HG02763 (cell line): Measurements from ENCODE around the gene PPARA.

ENCODE experiments used
- ATAC-seq: cut with Tn5 transposase; IDR thresholded peaks from one replicate; pipeline ENCODE4 v1.9.1; 2021; ENCODE audit warnings: mild to moderate bottlenecking, moderate library complexity; ENCODE audit not compliant: unreplicated experiment

The PPARA gene

DNA sequence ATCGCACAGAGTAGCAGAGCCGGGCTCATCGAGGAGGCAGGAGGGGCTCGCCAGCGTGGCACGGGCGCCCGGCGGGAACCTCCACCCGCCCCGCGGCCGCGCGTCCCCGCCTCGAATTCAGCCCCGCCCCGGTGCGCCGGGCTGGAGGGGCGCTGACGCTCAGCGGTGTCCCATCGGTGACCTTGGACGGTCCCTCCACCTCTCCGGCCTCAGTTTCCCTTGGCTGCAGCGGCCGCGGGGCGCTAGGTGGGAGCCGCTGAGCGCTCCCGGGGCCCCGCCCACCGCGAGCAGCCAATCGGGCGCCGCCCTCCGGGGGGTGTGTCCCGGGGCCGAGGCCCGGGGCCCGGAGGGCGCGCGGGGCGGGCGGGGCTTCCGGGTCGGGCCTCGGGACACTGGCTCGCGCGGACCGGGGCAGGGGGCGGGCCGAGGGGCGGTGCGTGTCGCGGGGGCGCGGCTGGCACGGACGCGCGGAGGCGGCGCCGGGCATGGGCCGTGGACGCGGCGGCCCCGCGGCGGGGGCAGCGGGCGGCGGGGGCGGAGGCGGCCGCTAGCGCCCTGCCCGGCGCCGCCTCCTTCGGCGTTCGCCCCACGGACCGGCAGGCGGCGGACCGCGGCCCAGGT is at the start of gene PPARA:
Gene PPARA (plus strand): TSS at position 493 of the 621 bp plus-strand sequence. CDS start 47,858 bp downstream, outside the sequence.
- ATAC-seq = peak; percentile 82

- no peak for ATAC-seq
Measured at GRCh38 chr22:46102159-46102558, 48.2 kb upstream of the PPARA start.

GRCh38 chr22:46102752-46103151 is 47.6 kb upstream of the PPARA start:
- no peak for ATAC-seq

DNA sequence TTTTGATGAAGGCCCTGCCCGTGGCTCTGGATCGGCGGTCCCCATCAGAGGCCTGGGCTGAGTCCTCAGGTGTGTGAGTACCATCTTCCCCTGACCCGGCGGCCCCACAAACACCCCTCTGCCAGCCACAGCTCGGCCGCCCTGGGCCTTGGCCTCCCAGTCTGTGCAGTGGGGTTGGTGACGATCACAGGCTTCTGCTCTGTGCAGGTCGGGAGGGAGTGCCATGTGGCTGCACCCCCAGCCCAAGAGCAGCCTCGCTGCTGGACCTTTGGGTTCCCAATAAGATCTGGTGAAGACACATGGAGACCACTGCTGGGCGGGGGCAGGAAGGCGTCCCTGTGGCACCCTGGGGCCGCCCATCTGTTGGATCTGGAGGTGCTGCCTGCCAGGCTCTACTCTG is 47.1 kb upstream of the PPARA start:
- no peak for ATAC-seq

- ATAC-seq = no peak
Measured at GRCh38 chr22:46103664-46104063, 46.7 kb upstream of the PPARA start.

DNA sequence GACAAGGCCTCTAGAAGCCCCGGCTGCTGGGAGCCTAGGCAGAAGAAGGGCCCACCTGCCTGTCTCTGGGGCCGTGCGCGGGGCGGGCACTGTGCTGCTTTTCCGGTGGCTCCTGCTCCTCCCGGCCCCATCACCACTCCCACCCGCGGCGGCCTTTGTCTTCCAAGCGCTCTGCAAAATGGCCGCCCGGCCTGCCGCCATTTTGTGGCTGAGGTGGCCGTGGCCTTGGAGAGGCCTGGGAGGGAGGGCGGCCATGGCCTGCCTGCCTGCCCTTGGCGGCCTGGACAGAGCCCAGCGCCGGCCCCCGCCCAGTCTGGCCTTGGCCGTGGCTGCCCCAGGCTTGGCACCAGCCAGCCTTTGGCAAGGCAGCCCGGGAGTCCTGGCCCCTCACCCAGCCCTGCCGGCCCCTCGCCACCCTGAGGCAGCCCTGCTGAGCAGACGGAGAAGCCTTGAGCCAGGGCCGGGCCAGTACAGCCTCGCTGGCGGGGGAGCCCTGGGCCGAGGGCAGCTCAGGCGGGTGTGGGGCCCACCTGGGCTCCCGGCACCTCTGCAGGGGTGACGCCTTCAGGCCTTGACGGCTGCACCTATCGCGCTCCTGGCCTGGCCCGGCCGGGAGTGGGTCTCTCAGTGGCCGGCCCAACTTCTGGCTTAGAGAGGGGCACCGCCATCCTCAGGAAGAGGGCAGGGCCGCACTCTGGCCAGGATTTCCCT is 46.0 kb upstream of the PPARA start:
- no peak for ATAC-seq

DNA sequence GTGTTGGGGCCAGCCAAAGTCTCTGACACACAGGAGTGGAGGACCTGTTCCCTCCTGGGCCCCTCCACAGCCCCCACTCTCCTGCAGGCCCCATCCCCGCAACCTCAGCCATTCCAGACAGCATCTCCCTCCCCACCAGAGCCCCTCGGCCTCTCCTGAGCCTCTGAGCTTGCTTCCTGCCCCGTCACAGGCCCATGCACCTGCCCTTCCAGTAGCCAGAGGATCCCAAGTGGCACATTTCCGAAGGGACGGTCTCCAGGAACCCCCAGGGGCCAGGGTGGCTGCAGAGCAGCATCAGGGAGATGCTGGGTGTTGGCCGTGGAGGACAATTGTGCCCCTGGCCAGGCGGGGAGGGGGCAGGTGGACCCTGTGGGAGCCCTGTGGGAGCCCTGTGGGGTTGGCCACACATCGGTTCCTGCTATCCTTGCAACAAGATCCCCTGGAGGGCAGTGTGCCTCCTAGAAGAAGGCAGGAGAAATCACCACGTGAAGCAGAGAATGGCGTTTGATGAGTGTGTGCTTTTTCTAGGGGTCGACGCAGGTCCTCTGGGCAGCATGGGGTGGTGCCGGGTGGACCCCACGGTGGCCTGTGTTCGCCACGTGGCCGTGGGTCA is 45.3 kb upstream of the PPARA start:
- ATAC-seq = no peak

DNA sequence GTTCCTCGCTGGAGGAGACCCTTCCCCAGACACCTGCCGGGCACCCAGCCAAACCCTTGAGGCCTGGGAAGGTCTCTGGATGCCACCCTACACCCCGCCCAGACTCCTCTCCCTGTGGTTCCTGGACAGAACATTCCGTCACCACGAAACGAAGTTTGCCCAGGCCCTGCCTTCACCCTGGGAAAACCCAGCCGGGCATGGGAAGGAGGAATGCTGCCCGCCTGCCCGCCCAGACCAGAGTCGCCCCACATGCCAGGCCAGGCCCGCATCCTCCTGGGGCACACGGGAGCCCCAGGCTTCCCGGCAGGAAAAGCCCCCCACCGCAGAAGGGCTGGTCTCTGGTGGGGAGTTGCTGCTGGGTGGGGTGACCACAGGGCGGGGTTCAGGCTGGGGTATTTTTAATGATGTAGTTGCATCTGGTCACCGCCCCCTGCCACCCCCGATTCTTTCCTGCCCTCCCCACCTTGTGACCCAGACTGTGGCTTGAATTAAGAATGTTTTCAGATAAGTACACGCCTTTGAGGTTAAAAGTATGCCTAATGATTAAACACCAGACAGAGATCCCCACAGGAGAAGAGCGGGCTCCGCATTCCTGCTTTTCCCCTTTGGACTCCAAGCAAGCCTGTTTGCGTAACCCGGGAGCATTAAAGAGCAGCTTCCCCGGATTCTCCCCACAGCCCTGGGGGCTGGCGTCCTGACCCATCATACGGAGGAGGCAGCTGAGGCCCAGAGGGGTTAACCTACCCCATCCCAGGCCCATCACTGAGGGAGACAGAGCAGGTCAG is 44.6 kb upstream of the PPARA start:
- no peak for ATAC-seq

DNA sequence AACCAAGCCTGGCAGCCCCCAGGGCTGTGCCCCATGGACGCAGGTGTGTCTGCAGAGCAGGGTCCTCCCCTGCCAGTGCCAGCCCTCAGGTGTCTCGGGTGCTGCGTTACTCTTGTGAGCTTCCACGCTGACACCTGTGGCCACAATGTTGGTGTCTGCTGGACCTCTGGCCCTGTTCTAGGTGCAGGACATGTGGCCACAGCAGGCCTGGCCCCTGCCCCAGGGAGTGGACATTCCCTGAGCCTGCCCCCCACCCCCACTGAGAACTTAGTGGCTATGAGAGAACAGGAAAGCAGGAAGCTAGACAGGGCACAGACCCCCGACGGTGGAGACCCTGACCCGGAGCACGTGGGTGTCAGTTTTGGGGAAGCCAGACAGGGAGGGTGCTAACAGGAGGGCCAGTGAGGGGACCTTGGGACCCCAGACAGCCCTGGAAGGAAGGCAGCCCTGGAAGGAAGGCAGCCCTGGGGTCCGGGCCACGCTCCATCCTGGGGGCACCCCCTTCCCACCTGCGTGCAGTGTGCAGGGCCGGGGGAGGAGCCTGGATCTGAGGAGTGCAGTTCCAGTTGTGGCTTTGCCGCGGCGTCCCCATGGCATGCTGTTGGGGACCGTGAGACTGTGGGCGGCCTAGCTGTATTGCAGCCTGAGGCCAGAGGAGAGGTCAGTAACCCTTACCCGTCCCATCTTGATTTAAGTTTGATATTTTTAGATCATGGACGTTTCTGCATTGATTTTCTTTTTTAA is 43.9 kb upstream of the PPARA start:
- no peak for ATAC-seq

DNA sequence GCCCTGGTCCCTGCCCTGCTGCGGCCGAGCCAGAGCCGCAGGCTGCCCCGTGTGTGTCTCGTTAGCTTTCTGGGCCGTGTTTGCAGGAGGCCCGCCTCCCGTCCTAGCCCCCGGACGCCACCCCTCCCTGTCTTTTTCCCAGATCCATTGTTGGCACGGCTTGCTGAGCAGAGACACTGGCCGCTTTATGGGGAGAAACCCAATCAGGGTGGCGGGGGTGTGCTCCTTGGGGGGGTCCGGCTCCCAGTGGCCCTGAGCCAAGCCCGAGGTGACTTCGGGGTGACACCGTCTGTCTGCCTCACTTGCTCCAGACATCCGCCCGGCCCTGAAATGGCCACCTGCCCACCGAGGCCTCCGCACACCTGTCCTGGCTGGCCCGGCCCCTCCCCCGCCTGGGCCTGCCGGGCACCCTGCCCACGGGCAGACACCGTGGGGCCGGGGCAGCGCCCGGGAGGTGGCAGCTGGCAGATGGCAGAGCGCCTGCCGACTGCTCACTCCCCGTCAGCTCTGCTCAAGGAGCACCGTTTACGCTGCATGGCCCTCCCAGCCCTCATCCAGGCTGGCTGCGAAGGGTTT is 43.1 kb upstream of the PPARA start:
- ATAC-seq = no peak

DNA sequence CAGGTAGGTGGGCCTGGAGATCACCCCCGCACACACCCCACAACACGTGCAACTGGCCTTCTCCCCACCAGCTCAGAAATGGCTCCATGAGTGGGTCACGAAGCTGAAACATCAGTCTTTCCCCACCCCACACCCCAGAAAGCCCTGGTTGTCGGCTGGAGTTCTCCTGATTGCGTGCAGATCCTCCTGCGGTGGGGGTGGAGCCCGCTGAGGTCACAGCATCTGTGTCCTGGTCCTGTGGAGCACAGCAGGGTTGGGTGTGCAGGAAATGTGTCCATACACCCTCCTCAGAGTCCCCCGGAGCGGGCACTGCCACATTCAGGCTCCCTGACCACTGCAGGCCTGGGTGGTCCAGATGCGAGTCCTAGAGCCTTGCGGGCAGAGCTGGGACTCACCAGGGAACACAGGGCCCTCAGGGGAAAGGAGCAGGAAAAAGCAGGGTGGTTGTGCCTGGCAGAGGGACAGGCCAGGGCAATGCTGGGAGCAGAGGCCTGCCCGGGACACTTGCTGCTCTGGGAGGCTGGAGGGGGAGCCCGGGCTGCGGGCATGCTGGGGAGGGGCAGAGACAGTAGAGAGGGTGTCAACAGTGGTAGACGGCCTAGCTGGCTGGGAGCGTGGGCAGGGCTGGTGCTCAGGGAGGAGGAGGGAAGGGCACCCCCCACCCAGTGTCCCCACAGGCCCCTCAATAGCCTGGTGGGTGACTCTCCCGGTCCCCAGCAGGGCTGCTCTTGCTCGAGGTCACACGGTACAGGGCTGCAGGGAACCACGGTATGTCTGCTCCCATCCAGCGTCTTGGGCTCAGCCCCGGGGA is 42.4 kb upstream of the PPARA start:
- no peak for ATAC-seq

DNA sequence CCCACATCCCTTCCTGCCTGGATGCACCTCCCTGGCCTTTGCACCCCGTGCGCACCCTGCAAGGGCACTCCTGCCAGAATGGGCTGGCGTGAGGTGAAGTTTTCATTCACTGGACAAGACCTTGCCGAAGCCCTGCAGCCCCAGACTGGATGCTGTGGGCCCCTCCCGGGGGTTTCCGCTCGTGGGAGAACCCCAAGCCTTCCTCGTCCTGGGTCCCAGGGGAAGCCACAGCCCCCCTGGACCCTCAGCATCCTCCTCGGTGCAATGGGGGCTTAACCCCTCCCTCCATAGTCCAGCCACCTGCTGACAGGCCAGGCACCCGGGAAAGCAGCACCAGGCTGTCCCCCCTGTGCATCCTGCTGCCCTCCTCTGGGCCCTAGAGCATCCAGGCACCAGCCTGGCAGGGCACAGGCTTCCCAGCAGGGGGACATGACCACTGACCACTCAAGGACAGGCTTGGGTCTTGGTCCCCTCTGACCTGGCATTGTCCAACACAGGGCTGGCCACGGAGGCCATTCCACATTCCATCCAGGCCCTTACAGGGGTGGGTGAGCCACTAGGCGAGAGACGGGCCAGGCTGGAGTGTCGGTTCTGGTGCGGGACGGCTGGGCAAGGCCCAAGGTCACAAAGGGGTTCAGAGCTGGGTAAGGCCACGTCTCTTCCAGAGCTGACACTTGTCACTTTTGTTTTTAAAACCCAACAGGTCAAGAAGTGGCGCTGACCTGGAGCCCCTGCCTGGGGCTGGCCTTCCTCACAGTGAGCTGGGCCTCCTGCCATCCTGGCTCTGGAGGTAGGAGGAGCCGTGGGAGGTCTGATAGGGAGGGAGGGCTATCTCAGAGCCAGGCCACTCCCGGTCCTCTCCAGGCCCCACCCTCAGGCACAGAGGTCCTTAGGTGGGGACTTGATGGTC is 41.5 kb upstream of the PPARA start:
- no peak for ATAC-seq

GRCh38 chr22:46109474-46110003 is 40.8 kb upstream of the PPARA start:
- no peak for ATAC-seq

DNA sequence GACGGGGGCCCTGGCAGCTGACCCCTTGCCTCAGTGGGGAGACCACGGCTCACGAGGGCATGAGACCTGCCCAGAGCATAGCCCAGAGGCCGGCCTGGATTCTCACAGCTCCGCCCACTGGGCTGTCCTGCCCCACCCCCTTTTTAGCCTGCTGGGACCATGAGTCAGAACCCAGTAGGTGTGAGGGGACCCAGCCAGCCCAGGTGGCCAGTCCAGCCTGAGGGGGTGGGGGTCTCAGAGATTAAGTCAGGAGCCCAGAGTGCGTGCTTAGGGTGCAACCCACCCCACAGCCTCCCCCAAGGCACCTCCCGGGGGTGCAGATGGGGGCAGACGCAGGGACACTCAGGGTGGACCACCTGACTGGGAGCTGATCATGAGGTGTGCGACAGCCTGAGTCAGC is 40.1 kb upstream of the PPARA start:
- no peak for ATAC-seq

DNA sequence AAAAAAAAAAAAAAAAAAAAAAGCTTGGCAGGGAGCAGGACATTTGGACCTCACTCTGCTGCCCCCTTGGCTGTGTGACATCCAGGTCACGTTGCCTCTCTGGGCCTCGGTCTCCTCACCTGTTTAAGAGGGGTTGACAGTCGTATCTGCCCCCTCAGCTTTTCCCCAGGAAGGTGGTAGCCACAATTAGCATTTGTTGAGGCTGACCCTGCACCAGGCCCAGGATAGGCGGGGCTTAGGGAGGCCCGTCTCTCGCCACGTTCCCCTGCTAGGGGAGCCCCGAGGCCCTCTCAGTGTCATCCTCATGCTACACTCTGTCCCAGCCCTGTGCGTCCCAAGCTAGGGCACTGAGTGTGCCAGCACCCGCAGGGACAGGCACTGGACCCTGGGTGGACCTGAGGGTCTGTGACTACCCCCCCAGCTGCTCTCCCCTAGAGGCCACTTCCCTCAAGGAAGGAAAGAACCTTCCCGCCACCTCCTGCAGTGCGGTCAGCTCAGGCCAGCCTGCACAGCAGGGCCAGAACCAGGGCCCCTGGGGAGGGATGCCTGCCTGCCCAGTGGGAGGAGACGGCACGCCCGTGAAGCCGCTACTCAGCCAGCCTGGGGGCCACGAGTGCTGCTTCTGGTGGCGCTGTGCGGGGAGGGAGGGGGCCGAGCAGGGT is 38.5 kb upstream of the PPARA start:
- no peak for ATAC-seq

- ATAC-seq = no peak
Measured at GRCh38 chr22:46112405-46112804, 37.9 kb upstream of the PPARA start.

- ATAC-seq = no peak
Measured at GRCh38 chr22:46113110-46113909, 37.0 kb upstream of the PPARA start.
